NCI-H1694 (cell line): ENCODE data around the gene HDLBP.

Source experiments
- DNase-seq: peaks from one replicate; lab custom pipeline; 2025; lab: John Stamatoyannopoulos, UW

HDLBP gene

GRCh38 chr2:241275910-241276309 is 39.6 kb downstream of the HDLBP start:
- no peak for DNase-seq

- DNase-seq = no peak
Observed at GRCh38 chr2:241275504-241275903, 40.0 kb downstream of the HDLBP start.

GRCh38 chr2:241274127-241274526 is 41.3 kb downstream of the HDLBP start:
- DNase-seq = no peak

- no peak for DNase-seq
Observed at GRCh38 chr2:241273210-241274020, 42.1 kb downstream of the HDLBP start.

GRCh38 chr2:241272303-241273209 is 42.9 kb downstream of the HDLBP start:
- no peak for DNase-seq

- no peak for DNase-seq
Observed at GRCh38 chr2:241271706-241272302, 43.7 kb downstream of the HDLBP start.

GRCh38 chr2:241270531-241270930 is 44.9 kb downstream of the HDLBP start:
- no peak for DNase-seq

GRCh38 chr2:241269707-241270520 is 45.6 kb downstream of the HDLBP start:
- no peak for DNase-seq

- DNase-seq = no peak
Observed at GRCh38 chr2:241268716-241269445, 46.6 kb downstream of the HDLBP start.

- DNase-seq = no peak
Observed at GRCh38 chr2:241268306-241268705, 47.2 kb downstream of the HDLBP start.

- no peak for DNase-seq
Observed at GRCh38 chr2:241267249-241268067, 48.0 kb downstream of the HDLBP start.

GRCh38 chr2:241265506-241265905 is 50.0 kb downstream of the HDLBP start:
- DNase-seq = no peak

- no peak for DNase-seq
Observed at GRCh38 chr2:241263061-241263460, 52.4 kb downstream of the HDLBP start.

- no peak for DNase-seq
Observed at GRCh38 chr2:241261628-241262027, 53.8 kb downstream of the HDLBP start.

GRCh38 chr2:241260911-241261310 is 54.6 kb downstream of the HDLBP start:
- no peak for DNase-seq

- DNase-seq = no peak
Observed at GRCh38 chr2:241258505-241259280, 56.8 kb downstream of the HDLBP start.

GRCh38 chr2:241257419-241258032 is 57.9 kb downstream of the HDLBP start:
- DNase-seq = no peak

- DNase-seq = no peak
Observed at GRCh38 chr2:241256168-241256545, 59.3 kb downstream of the HDLBP start.
